ENCODE results near the gene ITGBL1.

DNA sequence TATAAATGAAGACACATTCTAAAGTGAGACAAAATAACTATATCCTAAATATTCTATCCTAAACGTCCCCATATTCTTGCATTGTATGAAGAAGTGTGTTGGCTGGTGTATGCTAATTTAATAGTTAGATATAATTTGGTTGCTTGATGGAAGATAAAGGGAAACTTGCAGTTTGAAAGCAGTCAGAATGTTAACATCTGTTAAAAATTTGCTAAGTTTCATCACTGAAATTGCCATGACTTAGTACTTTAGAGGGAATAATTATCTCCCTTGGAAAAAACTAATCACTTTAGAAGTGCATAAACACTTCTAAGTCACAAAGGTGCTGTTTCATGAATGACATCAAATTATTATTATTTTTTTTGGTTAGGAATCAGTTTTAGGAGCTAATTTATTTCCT is 61.6 kb downstream of the ITGBL1 start:
- TF ChIP-seq, protein P1, sequence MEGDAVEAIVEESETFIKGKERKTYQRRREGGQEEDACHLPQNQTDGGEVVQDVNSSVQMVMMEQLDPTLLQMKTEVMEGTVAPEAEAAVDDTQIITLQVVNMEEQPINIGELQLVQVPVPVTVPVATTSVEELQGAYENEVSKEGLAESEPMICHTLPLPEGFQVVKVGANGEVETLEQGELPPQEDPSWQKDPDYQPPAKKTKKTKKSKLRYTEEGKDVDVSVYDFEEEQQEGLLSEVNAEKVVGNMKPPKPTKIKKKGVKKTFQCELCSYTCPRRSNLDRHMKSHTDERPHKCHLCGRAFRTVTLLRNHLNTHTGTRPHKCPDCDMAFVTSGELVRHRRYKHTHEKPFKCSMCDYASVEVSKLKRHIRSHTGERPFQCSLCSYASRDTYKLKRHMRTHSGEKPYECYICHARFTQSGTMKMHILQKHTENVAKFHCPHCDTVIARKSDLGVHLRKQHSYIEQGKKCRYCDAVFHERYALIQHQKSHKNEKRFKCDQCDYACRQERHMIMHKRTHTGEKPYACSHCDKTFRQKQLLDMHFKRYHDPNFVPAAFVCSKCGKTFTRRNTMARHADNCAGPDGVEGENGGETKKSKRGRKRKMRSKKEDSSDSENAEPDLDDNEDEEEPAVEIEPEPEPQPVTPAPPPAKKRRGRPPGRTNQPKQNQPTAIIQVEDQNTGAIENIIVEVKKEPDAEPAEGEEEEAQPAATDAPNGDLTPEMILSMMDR (IDR thresholded peaks at IDR 0.05): no peak
- no peak for TF ChIP-seq POLR2A (IDR thresholded peaks at IDR 0.05)

Measured in testis (tissue), 2 donors.